Right kidney (tissue), 1 donor: Measurements from ENCODE around the gene ITPR2.

Experiments used
- DNase-seq: peaks from one replicate; pipeline ENCODE4 v3.0.0-alpha.2; 2016

ITPR2 gene

GRCh38 chr12:26754148-26754547, 78.8 kb downstream of the ITPR2 start:
- no peak for DNase-seq

- DNase-seq: no peak
These were observed 81.8 kb downstream of the ITPR2 start for GRCh38 chr12:26751179-26751578.

GRCh38 chr12:26750531-26751175, 82.3 kb downstream of the ITPR2 start:
- DNase-seq: no peak

- no peak for DNase-seq
These were observed 83.2 kb downstream of the ITPR2 start for GRCh38 chr12:26749781-26750180.

- DNase-seq: no peak
These were observed 84.1 kb downstream of the ITPR2 start for GRCh38 chr12:26748741-26749431.

- no peak for DNase-seq
These were observed 84.6 kb downstream of the ITPR2 start for GRCh38 chr12:26748412-26748740.

GRCh38 chr12:26746121-26746714, 86.8 kb downstream of the ITPR2 start:
- DNase-seq: no peak

GRCh38 chr12:26744697-26745440, 88.1 kb downstream of the ITPR2 start:
- no peak for DNase-seq

- no peak for DNase-seq
These were observed 88.9 kb downstream of the ITPR2 start for GRCh38 chr12:26744042-26744626.

- no peak for DNase-seq
These were observed 91.3 kb downstream of the ITPR2 start for GRCh38 chr12:26741584-26742227.

GRCh38 chr12:26740991-26741390, 92.0 kb downstream of the ITPR2 start:
- no peak for DNase-seq

GRCh38 chr12:26740348-26740747, 92.6 kb downstream of the ITPR2 start:
- DNase-seq: no peak

- no peak for DNase-seq
These were observed 95.4 kb downstream of the ITPR2 start for GRCh38 chr12:26737487-26738030.

GRCh38 chr12:26736563-26737486, 96.2 kb downstream of the ITPR2 start:
- DNase-seq: no peak

- no peak for DNase-seq
These were observed 97.8 kb downstream of the ITPR2 start for GRCh38 chr12:26735249-26735639.

- no peak for DNase-seq
These were observed 98.3 kb downstream of the ITPR2 start for GRCh38 chr12:26734510-26735248.

GRCh38 chr12:26732005-26732908, 100.7 kb downstream of the ITPR2 start:
- no peak for DNase-seq

- no peak for DNase-seq
These were observed 102.3 kb downstream of the ITPR2 start for GRCh38 chr12:26730481-26731350.
